ENCODE measurements around the gene KLHL30.

- TF ChIP-seq GATA2 (IDR thresholded peaks at IDR 0.05; ENCODE audit: low read depth, low read length) (no peak), GATA3 (IDR thresholded peaks at IDR 0.05; ENCODE audit: low read depth, low read length) (no peak)
These were observed 42.1 kb downstream of the KLHL30 start for GRCh38 chr2:238180554-238180953.

Measured in SH-SY5Y (cell line).